HCT116 (cell line): Measurements from ENCODE around the gene WDR37.

Source experiments
- CBX3 ChIP-seq: IDR thresholded peaks from 2 replicates; pipeline ENCODE4 v1.6.1; 2012; ENCODE audit warnings: low read depth
- CTCF ChIP-seq, 3 experiments: fragments of 200-600 bp in 1 of 3; sonication (generic) in 1 of 3; IDR thresholded peaks in 2 of 3; conservative IDR thresholded peaks in 1 of 3; 2 replicates each; pipeline ENCODE4 v1.5.1; 2012 to 2017; ENCODE audit warnings: low read depth in 2 of 3, low read length in 2 of 3, antibody characterized with exemption in 1 of 3, borderline replicate concordance in 1 of 3, control low read depth in 1 of 3, mild to moderate bottlenecking in 1 of 3, mixed read lengths in 1 of 3, mixed run types in 1 of 3, moderate library complexity in 1 of 3; ENCODE audit not compliant: insufficient read depth in 1 of 3

GRCh38 chr10:1034758-1035157 is 21.4 kb upstream of the WDR37 start:
- TF ChIP-seq CTCF (IDR thresholded peaks at IDR 0.05 in 2 of 3, conservative IDR thresholded peaks at IDR 0.05 in 1 of 3; ENCODE audit: borderline replicate concordance in 1 of 3, insufficient read depth in 1 of 3, low read depth in 2 of 3, low read length in 2 of 3) (no peak), CBX3 (no peak)
